ENCODE data around the gene SUN2. TPM values are rescaled to one million over a fixed set of nuclear protein-coding genes. Genes with fewer than 3 reads are reported as not detected.

Gene SUN2
- total and polyA plus RNA-seq, 7 donors, result 57.6 to 152 (median 101) TPM

DNA sequence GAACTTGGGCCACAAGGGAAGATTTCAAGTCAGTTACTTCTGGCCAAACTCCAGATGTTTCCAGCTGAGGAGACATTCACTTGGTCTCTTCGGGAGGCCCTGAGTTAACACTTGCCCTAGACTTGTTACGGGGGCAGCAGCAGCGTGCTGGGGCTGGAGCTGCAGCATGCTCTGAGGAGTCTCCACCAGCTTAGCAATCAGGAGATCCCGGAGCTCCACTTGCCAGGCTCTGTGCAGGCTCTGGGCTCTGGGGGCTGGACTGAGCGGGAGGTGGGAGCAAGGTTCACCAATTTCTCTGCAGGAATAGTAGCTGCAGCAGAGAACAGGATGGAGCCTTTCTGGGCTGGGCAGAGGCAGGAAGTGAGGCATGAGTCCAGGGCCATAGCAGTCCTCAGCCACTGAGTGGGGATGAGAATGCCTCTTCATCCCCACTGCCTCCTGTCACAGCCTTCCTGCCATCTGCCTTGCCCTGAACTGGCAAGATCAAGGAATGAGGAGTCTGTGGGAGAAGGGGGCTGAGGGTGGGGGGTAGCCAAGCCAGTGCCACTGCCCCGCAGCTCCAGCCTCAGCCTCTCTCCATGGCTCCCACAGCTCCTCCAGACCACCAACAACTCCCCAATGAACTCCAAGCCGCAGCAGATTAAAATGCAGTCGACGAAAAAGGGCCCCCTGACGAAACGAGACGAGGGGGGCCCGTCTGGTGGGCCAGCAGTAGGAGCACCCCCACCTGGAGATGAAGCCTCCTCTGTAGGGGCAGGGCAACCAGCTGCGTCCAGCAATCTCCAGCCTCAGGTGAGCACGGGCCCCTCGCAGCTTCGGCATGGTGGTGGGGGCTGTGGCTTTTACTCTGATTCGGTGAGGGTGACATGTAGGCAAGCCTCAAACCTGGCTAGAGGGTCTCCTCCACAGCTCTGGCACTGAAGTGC, 26.7 kb downstream of the SUN2 start:
- peak in 1 of 2 donors; percentile 40 for DNase-seq
- 86 to 89% (median 89%) methylated on average over 18 of the region's 18 CpGs for whole genome bisulfite sequencing, 3 donors
- Histone ChIP-seq H3K9me3 (no peaks in the 10 kb centered on the region), H3K4me1 (peaks cover 25% of the 10 kb centered on the region), H3K4me3 (no peak overlapping the region), H3K36me3 (ENCODE audit: insufficient read depth in 1 of 2, low read depth in 1 of 2) (peaks cover 7 to 76% of the 10 kb centered on the region in 2 donors), H3K27me3 (ENCODE audit: insufficient read depth in 3 of 3, low read length in 2 of 3) (no peaks in the 10 kb centered on the region), H3K27ac (no peak overlapping the region)
- no peak for ATAC-seq
- no peak for TF ChIP-seq CTCF (IDR thresholded peaks at IDR 0.05)
- intact Hi-C loops (cut with DNase I), result no loop called here

DNA sequence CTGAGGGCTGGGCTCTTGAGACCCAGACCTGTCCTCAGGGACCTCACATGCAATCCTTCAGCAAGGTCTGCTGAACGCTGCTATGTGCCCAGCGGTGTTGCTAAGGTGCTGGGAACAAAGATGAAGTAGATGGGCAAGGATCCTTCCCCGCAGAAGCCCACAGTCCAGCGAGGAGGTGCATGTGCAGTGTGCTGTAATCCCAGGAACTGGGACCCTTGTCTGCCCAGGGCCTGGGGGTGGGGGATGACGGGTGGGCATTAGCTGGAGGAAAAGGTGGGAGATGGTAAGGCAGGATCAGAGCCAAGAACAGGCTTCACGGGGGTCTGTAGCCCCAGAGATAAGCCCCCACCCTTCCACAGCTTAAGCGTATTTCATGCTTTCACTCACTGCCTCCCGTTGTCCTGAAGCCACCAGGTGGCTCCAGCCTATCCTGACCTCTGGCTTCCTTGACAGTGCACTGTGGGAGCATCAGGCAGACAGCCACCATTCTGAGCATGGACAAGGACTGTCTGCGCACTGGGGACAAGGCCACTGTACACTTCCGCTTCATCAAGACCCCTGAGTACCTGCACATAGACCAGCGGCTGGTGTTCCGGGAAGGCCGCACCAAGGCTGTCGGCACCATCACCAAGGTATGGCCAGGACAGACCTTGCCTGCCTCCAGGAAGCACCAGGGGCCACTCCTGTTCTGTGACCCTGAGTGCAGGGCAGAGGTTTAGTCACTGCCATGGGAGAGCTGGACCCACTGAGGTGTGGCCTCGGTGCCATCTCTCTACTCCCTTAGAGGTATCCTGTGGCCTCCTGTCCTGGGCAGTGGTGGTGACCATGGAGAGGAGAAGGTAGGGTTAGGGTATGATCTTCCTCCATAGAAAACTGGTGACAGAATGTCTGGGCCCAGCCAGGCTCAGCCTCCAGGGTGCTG, 28.0 kb downstream of the SUN2 start:
- Histone ChIP-seq H3K27me3 (ENCODE audit: insufficient read depth in 3 of 3, low read length in 2 of 3) (no peaks in the 10 kb centered on the region), H3K36me3 (ENCODE audit: insufficient read depth in 1 of 2, low read depth in 1 of 2) (peaks cover 11 to 90% of the 10 kb centered on the region in 2 donors), H3K4me3 (no peak overlapping the region), H3K9me3 (no peaks in the 10 kb centered on the region), H3K4me1 (peaks cover 12% of the 10 kb centered on the region), H3K27ac (no peak overlapping the region)
- DNase-seq (peak in 1 of 2 donors; percentile 34), ATAC-seq (no peak)
- intact Hi-C loops (cut with DNase I), result no loop called here
- no peak for TF ChIP-seq CTCF (IDR thresholded peaks at IDR 0.05)
- WGBS, 3 donors, result 87 to 94% (median 90%) methylated on average over 15 of the region's 15 CpGs

DNA sequence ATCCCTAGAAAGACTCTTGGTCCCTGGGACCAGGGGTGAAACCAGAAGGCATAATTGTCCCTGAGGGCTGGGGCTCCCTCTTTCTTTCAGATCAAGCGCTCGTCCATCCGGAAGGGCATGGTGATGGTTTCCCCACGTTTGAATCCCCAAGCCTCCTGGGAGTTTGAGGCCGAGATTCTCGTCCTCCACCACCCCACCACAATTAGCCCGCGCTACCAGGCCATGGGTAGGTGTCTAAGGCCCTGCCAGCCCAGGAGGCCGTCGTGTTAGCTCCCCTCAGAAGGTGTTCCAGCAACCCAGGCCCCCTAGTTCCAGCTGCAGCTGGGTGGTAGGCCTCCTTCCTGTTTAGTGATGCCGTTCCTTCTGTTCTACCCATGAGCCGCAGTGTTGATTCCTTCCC, 28.7 kb downstream of the SUN2 start:
- no peaks in the 10 kb centered on the region for H3K27me3 ChIP-seq (ENCODE audit: insufficient read depth in 3 of 3, low read length in 2 of 3)
- ATAC-seq (no peak), DNase-seq (peak in 1 of 2 donors; percentile 49)
- intact Hi-C loops (cut with DNase I), result no loop called here
- no peak overlapping the region for H3K27ac ChIP-seq
- H3K36me3 ChIP-seq (ENCODE audit: insufficient read depth in 1 of 2, low read depth in 1 of 2), result peaks cover 11 to 96% of the 10 kb centered on the region in 2 donors
- no peaks in the 10 kb centered on the region for H3K9me3 ChIP-seq
- H3K4me1 ChIP-seq, result peaks cover 5% of the 10 kb centered on the region
- no peak overlapping the region for H3K4me3 ChIP-seq
- WGBS, 3 donors, result 89 to 95% (median 90%) methylated on average over 12 of the region's 12 CpGs
- TF ChIP-seq CTCF (IDR thresholded peaks at IDR 0.05), result no peak

- TF ChIP-seq CTCF (IDR thresholded peaks at IDR 0.05), result no peak
- ATAC-seq, result no peak
- H3K27ac ChIP-seq, result no peak overlapping the region
- H3K27me3 ChIP-seq (ENCODE audit: insufficient read depth in 3 of 3, low read length in 2 of 3), result no peaks in the 10 kb centered on the region
- H3K4me3 ChIP-seq, result no peak overlapping the region
- peak in 1 of 2 donors; percentile 12 for DNase-seq
- intact Hi-C loops (cut with DNase I), result no loop called here
- 91 to 96% (median 94%) methylated on average over 17 to 18 of the region's 18 CpGs for WGBS, 3 donors
- no peaks in the 10 kb centered on the region for H3K9me3 ChIP-seq
- peaks cover 11 to 99% of the 10 kb centered on the region in 2 donors for H3K36me3 ChIP-seq (ENCODE audit: insufficient read depth in 1 of 2, low read depth in 1 of 2)
- no peaks in the 10 kb centered on the region for H3K4me1 ChIP-seq
Observed at GRCh38 chr22:38725900-38726655, 29.7 kb downstream of the SUN2 start.

Data from psoas muscle (tissue), 8 donors.